ENCODE measurements around the gene PTOV1.

Gene PTOV1

GRCh38 chr19:49862391-49863253 is 11.7 kb downstream of the PTOV1 start:
- Histone ChIP-seq H3K9me3 (ENCODE audit: insufficient read depth, low read length) (no peaks in the 10 kb centered on the region), H3K27me3 (ENCODE audit: low read depth, low read length) (no peaks in the 10 kb centered on the region), H3K27ac (ENCODE audit: low read length) (no peak overlapping the region), H3K4me1 (ENCODE audit: low read length) (peaks cover 8% of the 10 kb centered on the region), H3K79me2 (ENCODE audit: low read length) (peaks cover 26% of the 10 kb centered on the region), H3K9ac (ENCODE audit: low read length) (no peak overlapping the region), H3K4me2 (ENCODE audit: low read length) (no peak overlapping the region), H2AFZ (ENCODE audit: low read depth, low read length) (no peak overlapping the region), H3K36me3 (replicated peaks; ENCODE audit: low read depth, low read length) (peaks cover 59% of the 10 kb centered on the region), H3K4me3 (ENCODE audit: low read length) (no peak overlapping the region), H4K20me1 (ENCODE audit: insufficient read depth, low read length) (no peaks in the 10 kb centered on the region)
- TF ChIP-seq, protein P1, sequence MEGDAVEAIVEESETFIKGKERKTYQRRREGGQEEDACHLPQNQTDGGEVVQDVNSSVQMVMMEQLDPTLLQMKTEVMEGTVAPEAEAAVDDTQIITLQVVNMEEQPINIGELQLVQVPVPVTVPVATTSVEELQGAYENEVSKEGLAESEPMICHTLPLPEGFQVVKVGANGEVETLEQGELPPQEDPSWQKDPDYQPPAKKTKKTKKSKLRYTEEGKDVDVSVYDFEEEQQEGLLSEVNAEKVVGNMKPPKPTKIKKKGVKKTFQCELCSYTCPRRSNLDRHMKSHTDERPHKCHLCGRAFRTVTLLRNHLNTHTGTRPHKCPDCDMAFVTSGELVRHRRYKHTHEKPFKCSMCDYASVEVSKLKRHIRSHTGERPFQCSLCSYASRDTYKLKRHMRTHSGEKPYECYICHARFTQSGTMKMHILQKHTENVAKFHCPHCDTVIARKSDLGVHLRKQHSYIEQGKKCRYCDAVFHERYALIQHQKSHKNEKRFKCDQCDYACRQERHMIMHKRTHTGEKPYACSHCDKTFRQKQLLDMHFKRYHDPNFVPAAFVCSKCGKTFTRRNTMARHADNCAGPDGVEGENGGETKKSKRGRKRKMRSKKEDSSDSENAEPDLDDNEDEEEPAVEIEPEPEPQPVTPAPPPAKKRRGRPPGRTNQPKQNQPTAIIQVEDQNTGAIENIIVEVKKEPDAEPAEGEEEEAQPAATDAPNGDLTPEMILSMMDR (IDR thresholded peaks at IDR 0.05; ENCODE audit: low read depth, low read length), result peak; percentile 47
- no peak for TF ChIP-seq EZH2phosphoT487 (IDR thresholded peaks at IDR 0.05; ENCODE audit: low read depth)

GRCh38 chr19:49863254-49863934 is 12.4 kb downstream of the PTOV1 start:
- Histone ChIP-seq H3K27me3 (ENCODE audit: low read depth, low read length) (no peaks in the 10 kb centered on the region), H3K4me1 (ENCODE audit: low read length) (peaks cover 8% of the 10 kb centered on the region), H3K36me3 (replicated peaks; ENCODE audit: low read depth, low read length) (peaks cover 53% of the 10 kb centered on the region), H3K27ac (ENCODE audit: low read length) (no peak overlapping the region), H3K4me3 (ENCODE audit: low read length) (no peak overlapping the region), H3K4me2 (ENCODE audit: low read length) (no peak overlapping the region), H3K9ac (ENCODE audit: low read length) (no peak overlapping the region), H3K79me2 (ENCODE audit: low read length) (peaks cover 26% of the 10 kb centered on the region), H3K9me3 (ENCODE audit: insufficient read depth, low read length) (no peaks in the 10 kb centered on the region), H4K20me1 (ENCODE audit: insufficient read depth, low read length) (no peaks in the 10 kb centered on the region), H2AFZ (ENCODE audit: low read depth, low read length) (no peak overlapping the region)
- TF ChIP-seq, protein P1 (IDR thresholded peaks at IDR 0.05; ENCODE audit: low read depth, low read length), result no peak
- no peak for TF ChIP-seq EZH2phosphoT487 (IDR thresholded peaks at IDR 0.05; ENCODE audit: low read depth)

- Histone ChIP-seq H2AFZ (ENCODE audit: low read depth, low read length) (no peak overlapping the region), H3K4me3 (ENCODE audit: low read length) (no peak overlapping the region), H3K4me1 (ENCODE audit: low read length) (peaks cover 8% of the 10 kb centered on the region), H3K27me3 (ENCODE audit: low read depth, low read length) (no peaks in the 10 kb centered on the region), H3K4me2 (ENCODE audit: low read length) (no peak overlapping the region), H3K79me2 (ENCODE audit: low read length) (peaks cover 26% of the 10 kb centered on the region), H3K36me3 (replicated peaks; ENCODE audit: low read depth, low read length) (peaks cover 49% of the 10 kb centered on the region), H3K27ac (ENCODE audit: low read length) (no peak overlapping the region), H3K9ac (ENCODE audit: low read length) (no peak overlapping the region), H4K20me1 (ENCODE audit: insufficient read depth, low read length) (no peaks in the 10 kb centered on the region), H3K9me3 (ENCODE audit: insufficient read depth, low read length) (no peaks in the 10 kb centered on the region)
- TF ChIP-seq, protein P1 (IDR thresholded peaks at IDR 0.05; ENCODE audit: low read depth, low read length), result no peak
- TF ChIP-seq EZH2phosphoT487 (IDR thresholded peaks at IDR 0.05; ENCODE audit: low read depth), result no peak
Measured at GRCh38 chr19:49863935-49864320, 13.0 kb downstream of the PTOV1 start.

GRCh38 chr19:49864890-49865289 is 13.9 kb downstream of the PTOV1 start:
- H3K4me1 ChIP-seq (ENCODE audit: low read length), result peaks cover 8% of the 10 kb centered on the region
- no peaks in the 10 kb centered on the region for H4K20me1 ChIP-seq (ENCODE audit: insufficient read depth, low read length)
- H3K9me3 ChIP-seq (ENCODE audit: insufficient read depth, low read length), result no peaks in the 10 kb centered on the region
- peaks cover 42% of the 10 kb centered on the region for H3K36me3 ChIP-seq (replicated peaks; ENCODE audit: low read depth, low read length)
- no peak overlapping the region for H3K4me2 ChIP-seq (ENCODE audit: low read length)
- TF ChIP-seq EZH2phosphoT487 (IDR thresholded peaks at IDR 0.05; ENCODE audit: low read depth), result no peak
- TF ChIP-seq, protein P1 (IDR thresholded peaks at IDR 0.05; ENCODE audit: low read depth, low read length), result no peak
- H3K27ac ChIP-seq (ENCODE audit: low read length), result no peak overlapping the region
- no peaks in the 10 kb centered on the region for H3K27me3 ChIP-seq (ENCODE audit: low read depth, low read length)
- no peak overlapping the region for H2AFZ ChIP-seq (ENCODE audit: low read depth, low read length)
- peaks cover 26% of the 10 kb centered on the region for H3K79me2 ChIP-seq (ENCODE audit: low read length)
- no peak overlapping the region for H3K4me3 ChIP-seq (ENCODE audit: low read length)
- no peak overlapping the region for H3K9ac ChIP-seq (ENCODE audit: low read length)

Data from OCI-LY3 (cell line).